H9 (cell line): ENCODE results near the gene TAGLN2. TPM values are rescaled to one million over a fixed set of nuclear protein-coding genes. Genes with fewer than 3 reads are reported as not detected.

Experiments
- DNase-seq: peaks from one replicate; pipeline ENCODE4 v3.0.0-alpha.2; 2017
- H2AFZ ChIP-seq: one replicate; pipeline ENCODE4 v1.6.1; 2013; ENCODE audit warnings: mild to moderate bottlenecking, low read length, control low read depth, moderate library complexity
- H2AK5ac ChIP-seq: 2 replicates; pipeline ENCODE4 v1.6.1; 2013; ENCODE audit warnings: low read length, control low read depth, mixed read lengths; ENCODE audit not compliant: insufficient read length
- H2BK120ac ChIP-seq: one replicate; pipeline ENCODE4 v1.6.1; 2013; ENCODE audit warnings: low read depth, mild to moderate bottlenecking, low read length, control low read depth, inconsistent platforms; ENCODE audit not compliant: poor library complexity, severe bottlenecking
- H2BK12ac ChIP-seq: 2 replicates; pipeline ENCODE4 v1.6.1; 2013; ENCODE audit warnings: low read length, control low read depth, mixed read lengths, low read depth; ENCODE audit not compliant: insufficient read length
- H2BK15ac ChIP-seq: 2 replicates; pipeline ENCODE4 v1.6.1; 2013; ENCODE audit warnings: low read depth, low read length, control low read depth
- H2BK20ac ChIP-seq: one replicate; pipeline ENCODE4 v1.6.1; 2013; ENCODE audit warnings: low read depth, mild to moderate bottlenecking, low read length, control low read depth, inconsistent platforms; ENCODE audit not compliant: poor library complexity, severe bottlenecking
- H2BK5ac ChIP-seq: 2 replicates; pipeline ENCODE4 v1.6.1; 2013; ENCODE audit warnings: low read length, control low read depth, mixed read lengths; ENCODE audit not compliant: insufficient read length
- H3K14ac ChIP-seq: 2 replicates; pipeline ENCODE4 v1.6.1; 2013; ENCODE audit warnings: low read length, control low read depth; ENCODE audit not compliant: insufficient read depth
- H3K18ac ChIP-seq: 2 replicates; pipeline ENCODE4 v1.6.1; 2013; ENCODE audit warnings: low read depth, mild to moderate bottlenecking, mixed read lengths, low read length, control low read depth; ENCODE audit not compliant: insufficient read length
- H3K23ac ChIP-seq: 2 replicates; pipeline ENCODE4 v1.6.1; 2013; ENCODE audit warnings: low read length, control low read depth, mixed read lengths, low read depth; ENCODE audit not compliant: insufficient read length
- H3K23me2 ChIP-seq: 2 replicates; pipeline ENCODE4 v1.6.1; 2013; ENCODE audit warnings: low read depth, mild to moderate bottlenecking, mixed read lengths, low read length, control low read depth; ENCODE audit not compliant: insufficient read length, poor library complexity, severe bottlenecking
- H3K27ac ChIP-seq: 2 replicates; pipeline ENCODE4 v1.5.1; 2013; ENCODE audit warnings: low read length, control low read depth, mixed read lengths, low read depth; ENCODE audit not compliant: insufficient read length
- H3K27me3 ChIP-seq: 2 replicates; pipeline ENCODE4 v1.6.1; 2013; ENCODE audit warnings: low read length, control low read depth, inconsistent platforms; ENCODE audit not compliant: insufficient read depth
- H3K4ac ChIP-seq: 2 replicates; pipeline ENCODE4 v1.6.1; 2013; ENCODE audit warnings: low read depth, mild to moderate bottlenecking, control low read depth, inconsistent platforms, low read length, moderate library complexity
- H3K4me1 ChIP-seq: 2 replicates; pipeline ENCODE4 v1.6.1; 2013; ENCODE audit warnings: low read length, control low read depth, inconsistent platforms; ENCODE audit not compliant: insufficient read depth
- H3K4me2 ChIP-seq: 2 replicates; pipeline ENCODE4 v1.6.1; 2013; ENCODE audit warnings: low read length, control low read depth, mixed read lengths; ENCODE audit not compliant: insufficient read length, insufficient read depth
- H3K56ac ChIP-seq: 2 replicates; pipeline ENCODE4 v1.6.1; 2013; ENCODE audit warnings: low read depth, mild to moderate bottlenecking, mixed read lengths, low read length, control low read depth; ENCODE audit not compliant: insufficient read length
- H3K79me1 ChIP-seq: 2 replicates; pipeline ENCODE4 v1.6.1; 2013; ENCODE audit warnings: low read depth, mild to moderate bottlenecking, moderate library complexity, low read length, control low read depth, inconsistent platforms; ENCODE audit not compliant: insufficient read depth, poor library complexity, severe bottlenecking
- H3K79me2 ChIP-seq: 2 replicates; pipeline ENCODE4 v1.6.1; 2013; ENCODE audit warnings: low read length, control low read depth, inconsistent platforms; ENCODE audit not compliant: insufficient read depth
- H3K9ac ChIP-seq: 2 replicates; pipeline ENCODE4 v1.6.1; 2013; ENCODE audit warnings: low read length, control low read depth, mixed read lengths; ENCODE audit not compliant: insufficient read length; ENCODE audit errors: extremely low read depth
- H3K9me3 ChIP-seq: one replicate; pipeline ENCODE4 v1.6.1; 2013; ENCODE audit warnings: low read depth, low read length, inconsistent platforms; ENCODE audit not compliant: control insufficient read depth
- H3T11ph ChIP-seq: one replicate; pipeline ENCODE4 v1.6.1; 2013; ENCODE audit warnings: mild to moderate bottlenecking, low read length, control low read depth, inconsistent platforms
- H4K20me1 ChIP-seq: one replicate; pipeline ENCODE4 v1.6.1; 2013; ENCODE audit not compliant: control insufficient read depth, insufficient read length, insufficient read depth
- H4K5ac ChIP-seq: 2 replicates; pipeline ENCODE4 v1.6.1; 2013; ENCODE audit warnings: low read depth, mild to moderate bottlenecking, mixed read lengths, low read length, control low read depth; ENCODE audit not compliant: insufficient read length
- H4K8ac ChIP-seq: replicated peaks from 2 replicates; pipeline ENCODE4 v1.6.1; 2013; ENCODE audit warnings: low read length, control low read depth, mixed read lengths, low read depth; ENCODE audit not compliant: insufficient read length
- H4K91ac ChIP-seq: 2 replicates; pipeline ENCODE4 v1.6.1; 2013; ENCODE audit warnings: low read depth, mild to moderate bottlenecking, moderate library complexity, mixed read lengths, low read length, control low read depth; ENCODE audit not compliant: insufficient read length
- H3K27ac Mint-ChIP-seq, 3 experiments: 2 replicates in 2 of 3; 3 replicates in 1 of 3; pipeline ENCODE4 v1.8.0; 2020 to 2021; ENCODE audit warnings: mixed read lengths in 3 of 3, mild to moderate bottlenecking in 1 of 3, moderate library complexity in 1 of 3
- H3K27me3 Mint-ChIP-seq: 2 replicates; pipeline ENCODE4 v1.8.0; 2021; ENCODE audit warnings: low read depth, mild to moderate bottlenecking, moderate library complexity, mixed read lengths
- H3K36me3 Mint-ChIP-seq, 3 experiments: 2 replicates in 2 of 3; 3 replicates in 1 of 3; pipeline ENCODE4 v1.8.0; 2020 to 2021; ENCODE audit warnings: low read depth in 3 of 3, mixed read lengths in 3 of 3; ENCODE audit not compliant: insufficient read depth in 1 of 3
- H3K4me1 Mint-ChIP-seq, 2 experiments: 2 replicates each; pipeline ENCODE4 v1.8.0; 2020; ENCODE audit warnings: mixed read lengths in 2 of 2
- H3K4me3 Mint-ChIP-seq, 2 experiments: 2 replicates in 1 of 2; 3 replicates in 1 of 2; pipeline ENCODE4 v1.8.0; 2020 to 2021; ENCODE audit warnings: mild to moderate bottlenecking in 2 of 2, mixed read lengths in 2 of 2, moderate library complexity in 1 of 2
- H3K9me3 Mint-ChIP-seq, 2 experiments: 2 replicates in 1 of 2; 3 replicates in 1 of 2; pipeline ENCODE4 v1.8.0; 2020; ENCODE audit warnings: mild to moderate bottlenecking in 2 of 2, mixed read lengths in 2 of 2, moderate library complexity in 1 of 2
- WGBS: extraction: QIAGEN DNeasy Blood & Tissue Kit; methylation state at CpG from one replicate; pipeline ENCODE4 v1.1.7; 2013; ENCODE audit warnings: missing lambda C conversion rate, low lambda C conversion rate, mixed read lengths; ENCODE audit not compliant: insufficient read length; ENCODE audit errors: extremely low coverage; 5-methylcytosine and 5-hydroxymethylcytosine counted together
- total RNA-seq: library from RNA; stranded (reverse); gene quantifications from 2 replicates; pipeline ENCODE4 v1.2.1, GENCODE V29; 2021
- TF ChIP-seq, protein P1 (sequence below): fragments of 200-600 bp; sonication (generic); conservative IDR thresholded peaks from 3 replicates; pipeline ENCODE4 v1.8.0; 2021; ENCODE audit warnings: antibody characterized with exemption, mild to moderate bottlenecking

Gene TAGLN2
- total RNA-seq, 1 experiment from 2014 or later = 76.7 TPM

DNA sequence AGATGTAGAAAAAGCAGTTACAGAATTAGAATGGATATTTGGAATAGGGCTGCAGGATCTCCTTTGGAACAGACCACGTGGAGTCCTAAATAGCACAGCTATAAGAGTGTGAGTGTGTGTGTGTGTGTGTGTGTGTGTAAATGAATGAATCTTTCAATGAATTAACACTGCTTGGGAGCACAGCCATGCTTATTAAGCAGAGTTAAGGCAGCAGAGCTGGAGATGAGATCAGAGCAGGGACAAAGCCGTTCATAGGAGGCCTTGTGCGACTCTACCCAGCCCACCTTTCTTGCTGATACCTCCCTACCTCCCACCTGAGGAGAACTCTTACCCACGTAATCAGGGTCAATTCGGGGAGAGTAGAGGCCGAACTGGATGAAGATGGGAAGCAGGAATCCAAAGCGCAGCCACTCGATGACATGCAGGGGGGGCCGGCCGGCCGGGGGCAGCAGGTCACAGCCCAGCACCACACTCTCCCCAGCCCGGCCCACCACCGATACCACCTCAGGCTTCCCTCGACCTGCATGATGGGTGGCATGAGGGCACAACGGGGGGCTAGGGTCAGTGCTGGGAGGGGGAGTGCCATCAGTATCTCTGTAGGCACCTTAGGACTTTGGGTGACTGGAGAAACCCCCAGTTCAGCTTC lies 17.4 kb upstream of the TAGLN2 start:
- H3K4ac ChIP-seq = no peak overlapping the region
- no peak overlapping the region for H4K5ac ChIP-seq
- no peak overlapping the region for H3K4me2 ChIP-seq
- H2AK5ac ChIP-seq = no peak overlapping the region
- H2BK120ac ChIP-seq = no peak overlapping the region
- no peaks in the 10 kb centered on the region for H3K9me3 Mint-ChIP-seq
- H3T11ph ChIP-seq = no peak overlapping the region
- H3K23ac ChIP-seq = no peak overlapping the region
- peaks cover 10% of the 10 kb centered on the region for H3K23me2 ChIP-seq
- no peaks in the 10 kb centered on the region for H4K20me1 ChIP-seq
- no peak overlapping the region for H2BK20ac ChIP-seq
- H3K79me2 ChIP-seq = no peaks in the 10 kb centered on the region
- H2AFZ ChIP-seq = no peak overlapping the region
- H4K8ac ChIP-seq = no peak overlapping the region
- H3K56ac ChIP-seq = no peak overlapping the region
- DNase-seq = no peak
- H3K79me1 ChIP-seq = no peaks in the 10 kb centered on the region
- no peak overlapping the region for H2BK12ac ChIP-seq
- H4K91ac ChIP-seq = no peak overlapping the region
- no peak overlapping the region for H3K18ac ChIP-seq
- H3K4me3 Mint-ChIP-seq = no peak overlapping the region
- H3K9ac ChIP-seq = no peak overlapping the region
- H3K27me3 Mint-ChIP-seq = peaks cover 3% of the 10 kb centered on the region
- no CpG with 5 or more reads among the region's 15 CpGs for WGBS
- no peak overlapping the region; a peak in 2 of 7 replicates for H3K27ac Mint-ChIP-seq
- no peaks in the 10 kb centered on the region; the same call in 1 of the 2 replicates for H3K4me1 ChIP-seq
- TF ChIP-seq, protein P1, sequence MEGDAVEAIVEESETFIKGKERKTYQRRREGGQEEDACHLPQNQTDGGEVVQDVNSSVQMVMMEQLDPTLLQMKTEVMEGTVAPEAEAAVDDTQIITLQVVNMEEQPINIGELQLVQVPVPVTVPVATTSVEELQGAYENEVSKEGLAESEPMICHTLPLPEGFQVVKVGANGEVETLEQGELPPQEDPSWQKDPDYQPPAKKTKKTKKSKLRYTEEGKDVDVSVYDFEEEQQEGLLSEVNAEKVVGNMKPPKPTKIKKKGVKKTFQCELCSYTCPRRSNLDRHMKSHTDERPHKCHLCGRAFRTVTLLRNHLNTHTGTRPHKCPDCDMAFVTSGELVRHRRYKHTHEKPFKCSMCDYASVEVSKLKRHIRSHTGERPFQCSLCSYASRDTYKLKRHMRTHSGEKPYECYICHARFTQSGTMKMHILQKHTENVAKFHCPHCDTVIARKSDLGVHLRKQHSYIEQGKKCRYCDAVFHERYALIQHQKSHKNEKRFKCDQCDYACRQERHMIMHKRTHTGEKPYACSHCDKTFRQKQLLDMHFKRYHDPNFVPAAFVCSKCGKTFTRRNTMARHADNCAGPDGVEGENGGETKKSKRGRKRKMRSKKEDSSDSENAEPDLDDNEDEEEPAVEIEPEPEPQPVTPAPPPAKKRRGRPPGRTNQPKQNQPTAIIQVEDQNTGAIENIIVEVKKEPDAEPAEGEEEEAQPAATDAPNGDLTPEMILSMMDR = no peak
- peaks cover 8 to 13% (median 9%) of the 10 kb centered on the region in 3 experiments; a peak in 6 of 7 replicates for H3K36me3 Mint-ChIP-seq
- H3K27ac ChIP-seq = no peak overlapping the region
- no peak overlapping the region for H2BK5ac ChIP-seq
- H2BK15ac ChIP-seq = no peak overlapping the region
- peaks cover 36 to 63% of the 10 kb centered on the region in 2 experiments for H3K4me1 Mint-ChIP-seq
- no peak overlapping the region for H3K14ac ChIP-seq
- H3K9me3 ChIP-seq = no peaks in the 10 kb centered on the region
- H3K27me3 ChIP-seq = no peaks in the 10 kb centered on the region
